H1 (cell line): ENCODE data around the gene NFIX. TPM values are rescaled to one million over a fixed set of nuclear protein-coding genes. Genes with fewer than 3 reads are reported as not detected.
A peak's percentile ranks its signal among the peaks of the same experiment; 100 is the strongest.

ENCODE experiments used
- RAD21 ChIP-seq, 2 experiments: IDR thresholded peaks in 1 of 2; conservative IDR thresholded peaks in 1 of 2; 2 replicates each; pipeline ENCODE4 v1.6.1; 2011; ENCODE audit warnings: low read depth in 2 of 2, low read length in 2 of 2, improper control_type of control experiment in 1 of 2, inconsistent platforms in 1 of 2, mild to moderate bottlenecking in 1 of 2, moderate library complexity in 1 of 2
- polyA plus RNA-seq, 7 experiments: library from polyadenylated mRNA; depleted of rRNA in 3 of 7; stranded (reverse) in 5 of 7; unstranded in 2 of 7; fragments of >200 nt in 5 of 7; fragments of 200-250 nt in 2 of 7; gene quantifications; 1 replicate in 5 of 7; 2 replicates in 1 of 7; 4 replicates in 1 of 7; pipeline versions ENCODE4 v1.2.1 to v1.2.3, GENCODE V29; 2011 to 2013; ENCODE audit warnings: missing spikeins in 2 of 7, mixed read lengths in 2 of 7
- total RNA-seq: library from RNA; stranded (reverse); fragmentation: NEBNext Ultra II Directional; extraction: Animal tissue kit (Norgen Biotek cat#: 25700); gene quantifications from 2 replicates; pipeline ENCODE4 v1.2.1, GENCODE V29; 2021
- TF ChIP-seq, protein P1 (sequence below): fragments of 300-600 bp; sonication (generic); IDR thresholded peaks from 2 replicates; pipeline ENCODE4 v1.7.1; 2012; ENCODE audit warnings: low read length, moderate library complexity, mild to moderate bottlenecking, inconsistent platforms; ENCODE audit not compliant: insufficient replicate concordance
- TF ChIP-seq, protein P2 (sequence below), 3 experiments: IDR thresholded peaks; 1 replicate in 2 of 3; 2 replicates in 1 of 3; pipeline versions ENCODE4 v1.5.1 to v1.6.1; 2011; ENCODE audit warnings: low read length in 3 of 3, mild to moderate bottlenecking in 3 of 3, inconsistent platforms in 2 of 3, low read depth in 1 of 3, moderate library complexity in 1 of 3; ENCODE audit not compliant: insufficient read depth in 1 of 3; ENCODE audit errors: control extremely low read depth in 1 of 3

Gene NFIX
- total and polyA plus RNA-seq, 2 of the 8 experiments (the other 6 are each of a cell fraction or from before 2014, with no cell fraction given): 0.03 to 0.20 TPM

- TF ChIP-seq, protein P1, sequence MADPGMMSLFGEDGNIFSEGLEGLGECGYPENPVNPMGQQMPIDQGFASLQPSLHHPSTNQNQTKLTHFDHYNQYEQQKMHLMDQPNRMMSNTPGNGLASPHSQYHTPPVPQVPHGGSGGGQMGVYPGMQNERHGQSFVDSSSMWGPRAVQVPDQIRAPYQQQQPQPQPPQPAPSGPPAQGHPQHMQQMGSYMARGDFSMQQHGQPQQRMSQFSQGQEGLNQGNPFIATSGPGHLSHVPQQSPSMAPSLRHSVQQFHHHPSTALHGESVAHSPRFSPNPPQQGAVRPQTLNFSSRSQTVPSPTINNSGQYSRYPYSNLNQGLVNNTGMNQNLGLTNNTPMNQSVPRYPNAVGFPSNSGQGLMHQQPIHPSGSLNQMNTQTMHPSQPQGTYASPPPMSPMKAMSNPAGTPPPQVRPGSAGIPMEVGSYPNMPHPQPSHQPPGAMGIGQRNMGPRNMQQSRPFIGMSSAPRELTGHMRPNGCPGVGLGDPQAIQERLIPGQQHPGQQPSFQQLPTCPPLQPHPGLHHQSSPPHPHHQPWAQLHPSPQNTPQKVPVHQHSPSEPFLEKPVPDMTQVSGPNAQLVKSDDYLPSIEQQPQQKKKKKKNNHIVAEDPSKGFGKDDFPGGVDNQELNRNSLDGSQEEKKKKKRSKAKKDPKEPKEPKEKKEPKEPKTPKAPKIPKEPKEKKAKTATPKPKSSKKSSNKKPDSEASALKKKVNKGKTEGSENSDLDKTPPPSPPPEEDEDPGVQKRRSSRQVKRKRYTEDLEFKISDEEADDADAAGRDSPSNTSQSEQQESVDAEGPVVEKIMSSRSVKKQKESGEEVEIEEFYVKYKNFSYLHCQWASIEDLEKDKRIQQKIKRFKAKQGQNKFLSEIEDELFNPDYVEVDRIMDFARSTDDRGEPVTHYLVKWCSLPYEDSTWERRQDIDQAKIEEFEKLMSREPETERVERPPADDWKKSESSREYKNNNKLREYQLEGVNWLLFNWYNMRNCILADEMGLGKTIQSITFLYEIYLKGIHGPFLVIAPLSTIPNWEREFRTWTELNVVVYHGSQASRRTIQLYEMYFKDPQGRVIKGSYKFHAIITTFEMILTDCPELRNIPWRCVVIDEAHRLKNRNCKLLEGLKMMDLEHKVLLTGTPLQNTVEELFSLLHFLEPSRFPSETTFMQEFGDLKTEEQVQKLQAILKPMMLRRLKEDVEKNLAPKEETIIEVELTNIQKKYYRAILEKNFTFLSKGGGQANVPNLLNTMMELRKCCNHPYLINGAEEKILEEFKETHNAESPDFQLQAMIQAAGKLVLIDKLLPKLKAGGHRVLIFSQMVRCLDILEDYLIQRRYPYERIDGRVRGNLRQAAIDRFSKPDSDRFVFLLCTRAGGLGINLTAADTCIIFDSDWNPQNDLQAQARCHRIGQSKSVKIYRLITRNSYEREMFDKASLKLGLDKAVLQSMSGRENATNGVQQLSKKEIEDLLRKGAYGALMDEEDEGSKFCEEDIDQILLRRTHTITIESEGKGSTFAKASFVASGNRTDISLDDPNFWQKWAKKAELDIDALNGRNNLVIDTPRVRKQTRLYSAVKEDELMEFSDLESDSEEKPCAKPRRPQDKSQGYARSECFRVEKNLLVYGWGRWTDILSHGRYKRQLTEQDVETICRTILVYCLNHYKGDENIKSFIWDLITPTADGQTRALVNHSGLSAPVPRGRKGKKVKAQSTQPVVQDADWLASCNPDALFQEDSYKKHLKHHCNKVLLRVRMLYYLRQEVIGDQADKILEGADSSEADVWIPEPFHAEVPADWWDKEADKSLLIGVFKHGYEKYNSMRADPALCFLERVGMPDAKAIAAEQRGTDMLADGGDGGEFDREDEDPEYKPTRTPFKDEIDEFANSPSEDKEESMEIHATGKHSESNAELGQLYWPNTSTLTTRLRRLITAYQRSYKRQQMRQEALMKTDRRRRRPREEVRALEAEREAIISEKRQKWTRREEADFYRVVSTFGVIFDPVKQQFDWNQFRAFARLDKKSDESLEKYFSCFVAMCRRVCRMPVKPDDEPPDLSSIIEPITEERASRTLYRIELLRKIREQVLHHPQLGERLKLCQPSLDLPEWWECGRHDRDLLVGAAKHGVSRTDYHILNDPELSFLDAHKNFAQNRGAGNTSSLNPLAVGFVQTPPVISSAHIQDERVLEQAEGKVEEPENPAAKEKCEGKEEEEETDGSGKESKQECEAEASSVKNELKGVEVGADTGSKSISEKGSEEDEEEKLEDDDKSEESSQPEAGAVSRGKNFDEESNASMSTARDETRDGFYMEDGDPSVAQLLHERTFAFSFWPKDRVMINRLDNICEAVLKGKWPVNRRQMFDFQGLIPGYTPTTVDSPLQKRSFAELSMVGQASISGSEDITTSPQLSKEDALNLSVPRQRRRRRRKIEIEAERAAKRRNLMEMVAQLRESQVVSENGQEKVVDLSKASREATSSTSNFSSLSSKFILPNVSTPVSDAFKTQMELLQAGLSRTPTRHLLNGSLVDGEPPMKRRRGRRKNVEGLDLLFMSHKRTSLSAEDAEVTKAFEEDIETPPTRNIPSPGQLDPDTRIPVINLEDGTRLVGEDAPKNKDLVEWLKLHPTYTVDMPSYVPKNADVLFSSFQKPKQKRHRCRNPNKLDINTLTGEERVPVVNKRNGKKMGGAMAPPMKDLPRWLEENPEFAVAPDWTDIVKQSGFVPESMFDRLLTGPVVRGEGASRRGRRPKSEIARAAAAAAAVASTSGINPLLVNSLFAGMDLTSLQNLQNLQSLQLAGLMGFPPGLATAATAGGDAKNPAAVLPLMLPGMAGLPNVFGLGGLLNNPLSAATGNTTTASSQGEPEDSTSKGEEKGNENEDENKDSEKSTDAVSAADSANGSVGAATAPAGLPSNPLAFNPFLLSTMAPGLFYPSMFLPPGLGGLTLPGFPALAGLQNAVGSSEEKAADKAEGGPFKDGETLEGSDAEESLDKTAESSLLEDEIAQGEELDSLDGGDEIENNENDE: no peak
- TF ChIP-seq, protein P2, sequence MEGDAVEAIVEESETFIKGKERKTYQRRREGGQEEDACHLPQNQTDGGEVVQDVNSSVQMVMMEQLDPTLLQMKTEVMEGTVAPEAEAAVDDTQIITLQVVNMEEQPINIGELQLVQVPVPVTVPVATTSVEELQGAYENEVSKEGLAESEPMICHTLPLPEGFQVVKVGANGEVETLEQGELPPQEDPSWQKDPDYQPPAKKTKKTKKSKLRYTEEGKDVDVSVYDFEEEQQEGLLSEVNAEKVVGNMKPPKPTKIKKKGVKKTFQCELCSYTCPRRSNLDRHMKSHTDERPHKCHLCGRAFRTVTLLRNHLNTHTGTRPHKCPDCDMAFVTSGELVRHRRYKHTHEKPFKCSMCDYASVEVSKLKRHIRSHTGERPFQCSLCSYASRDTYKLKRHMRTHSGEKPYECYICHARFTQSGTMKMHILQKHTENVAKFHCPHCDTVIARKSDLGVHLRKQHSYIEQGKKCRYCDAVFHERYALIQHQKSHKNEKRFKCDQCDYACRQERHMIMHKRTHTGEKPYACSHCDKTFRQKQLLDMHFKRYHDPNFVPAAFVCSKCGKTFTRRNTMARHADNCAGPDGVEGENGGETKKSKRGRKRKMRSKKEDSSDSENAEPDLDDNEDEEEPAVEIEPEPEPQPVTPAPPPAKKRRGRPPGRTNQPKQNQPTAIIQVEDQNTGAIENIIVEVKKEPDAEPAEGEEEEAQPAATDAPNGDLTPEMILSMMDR (IDR thresholded peaks at IDR 0.05; ENCODE audit: control extremely low read depth in 1 of 3, insufficient read depth in 1 of 3, low read depth in 1 of 3, low read length in 3 of 3): 0 out of 4 replicates have a peak, but pooled peaks of 1 of the 3 experiments have one; percentile 5
- TF ChIP-seq RAD21 (IDR thresholded peaks at IDR 0.05 in 1 of 2, conservative IDR thresholded peaks at IDR 0.05 in 1 of 2; ENCODE audit: low read depth in 2 of 2, low read length in 2 of 2): peak in 1 of 2 experiments; percentile 39; a peak in 2 of 4 replicates
Observed at GRCh38 chr19:13036366-13036976, 41.2 kb downstream of the NFIX start (continued).
